ENCODE measurements around the gene NTN1. TPM values are rescaled to one million over a fixed set of nuclear protein-coding genes. Genes with fewer than 3 reads are reported as not detected.
"Not testable (repeated sequence)": the region's sequence is repeated elsewhere in the genome, so short reads cannot be mapped to it uniquely, and the experiment has no call there.

Gene NTN1
- polyA plus RNA-seq, 1 donor from 2014 or later, result 16.2 TPM

GRCh38 chr17:9256751-9257629 is 235.7 kb downstream of the NTN1 start:
- no peak overlapping the region for H3K9ac ChIP-seq (ENCODE audit: low read length)
- H3K27ac ChIP-seq (ENCODE audit: low read length), result no peak overlapping the region
- TF ChIP-seq CTCF (IDR thresholded peaks at IDR 0.05; ENCODE audit: poor library complexity, severe bottlenecking) (no peak), TAF1 (IDR thresholded peaks at IDR 0.05; ENCODE audit: low read depth) (no peak), REST (IDR thresholded peaks at IDR 0.05; ENCODE audit: borderline replicate concordance) (no peak), MXI1 (conservative IDR thresholded peaks at IDR 0.05; ENCODE audit: poor library complexity, severe bottlenecking) (no peak), RAD21 (conservative IDR thresholded peaks at IDR 0.05) (no peak), EZH2 (IDR thresholded peaks at IDR 0.05; ENCODE audit: borderline replicate concordance, insufficient read depth, low read length, poor library complexity, severe bottlenecking) (no peak), POLR2AphosphoS5 (IDR thresholded peaks at IDR 0.05) (no peak), SMC3 (conservative IDR thresholded peaks at IDR 0.05; ENCODE audit: poor library complexity) (no peak), EP300 (conservative IDR thresholded peaks at IDR 0.05; ENCODE audit: poor library complexity, severe bottlenecking) (no peak)
- H3K4me2 ChIP-seq (ENCODE audit: low read length), result no peak overlapping the region
- H4K20me1 ChIP-seq (ENCODE audit: insufficient read depth), result no peaks in the 10 kb centered on the region
- no peaks in the 10 kb centered on the region for H3K9me2 ChIP-seq (ENCODE audit: insufficient read depth, low read length)
- H3K4me3 ChIP-seq (ENCODE audit: low read length), result no peak overlapping the region
- no peaks in the 10 kb centered on the region for H3K79me2 ChIP-seq (replicated peaks; ENCODE audit: insufficient read depth, low read length)
- H3K36me3 ChIP-seq (ENCODE audit: insufficient read depth, low read length), result no peaks in the 10 kb centered on the region
- H3K9me3 ChIP-seq (ENCODE audit: low read length), result no peaks in the 10 kb centered on the region
- no peaks in the 10 kb centered on the region for H3F3A ChIP-seq (ENCODE audit: insufficient read depth, low read length, poor library complexity, severe bottlenecking)
- no peak overlapping the region for H2AFZ ChIP-seq (ENCODE audit: low read depth, low read length)
- no peaks in the 10 kb centered on the region for H3K27me3 ChIP-seq (ENCODE audit: insufficient read depth, low read depth, low read length)

- not testable (repeated sequence) for H3K9me3 ChIP-seq (ENCODE audit: low read length); H4K20me1 ChIP-seq (ENCODE audit: insufficient read depth); H3K9ac ChIP-seq (ENCODE audit: low read length); H3K9me2 ChIP-seq (ENCODE audit: insufficient read depth, low read length); H3F3A ChIP-seq (ENCODE audit: insufficient read depth, low read length, poor library complexity, severe bottlenecking); H3K4me3 ChIP-seq (ENCODE audit: low read length); H3K79me2 ChIP-seq (replicated peaks; ENCODE audit: insufficient read depth, low read length); H3K27ac ChIP-seq (ENCODE audit: low read length); H2AFZ ChIP-seq (ENCODE audit: low read depth, low read length); H3K4me2 ChIP-seq (ENCODE audit: low read length); H3K27me3 ChIP-seq (ENCODE audit: insufficient read depth, low read depth, low read length); H3K36me3 ChIP-seq (ENCODE audit: insufficient read depth, low read length)
Measured at GRCh38 chr17:9257630-9257965, 236.3 kb downstream of the NTN1 start.

All from neural cell (in vitro differentiated cells).